OCI-LY7 (cell line): Measurements from ENCODE around the gene GFER.

Experiments used
- CTCF ChIP-seq: fragments of 200-600 bp; sonication (generic); conservative IDR thresholded peaks from 2 replicates; pipeline ENCODE4 v1.5.1; 2014; ENCODE audit warnings: mild to moderate bottlenecking, antibody characterized with exemption, low read length, moderate library complexity, mixed read lengths
- EZH2phosphoT487 ChIP-seq: fragments of 200-600 bp; sonication (generic); IDR thresholded peaks from 2 replicates; pipeline ENCODE4 v1.6.1; 2018; ENCODE audit warnings: low read depth, borderline replicate concordance, mild to moderate bottlenecking, mixed run types, antibody characterized with exemption, low read length, moderate library complexity, mixed read lengths

- TF ChIP-seq CTCF (no peak), EZH2phosphoT487 (no peak)
Measured at GRCh38 chr16:1997494-1998359, 13.7 kb downstream of the GFER start.
